ENCODE results near the gene SLC16A10. TPM values are rescaled to one million over a fixed set of nuclear protein-coding genes. Genes with fewer than 3 reads are reported as not detected.

Gene SLC16A10
- total RNA-seq, 4 donors from 2014 or later = 0.45 to 5.3 (median 0.70) TPM

DNA sequence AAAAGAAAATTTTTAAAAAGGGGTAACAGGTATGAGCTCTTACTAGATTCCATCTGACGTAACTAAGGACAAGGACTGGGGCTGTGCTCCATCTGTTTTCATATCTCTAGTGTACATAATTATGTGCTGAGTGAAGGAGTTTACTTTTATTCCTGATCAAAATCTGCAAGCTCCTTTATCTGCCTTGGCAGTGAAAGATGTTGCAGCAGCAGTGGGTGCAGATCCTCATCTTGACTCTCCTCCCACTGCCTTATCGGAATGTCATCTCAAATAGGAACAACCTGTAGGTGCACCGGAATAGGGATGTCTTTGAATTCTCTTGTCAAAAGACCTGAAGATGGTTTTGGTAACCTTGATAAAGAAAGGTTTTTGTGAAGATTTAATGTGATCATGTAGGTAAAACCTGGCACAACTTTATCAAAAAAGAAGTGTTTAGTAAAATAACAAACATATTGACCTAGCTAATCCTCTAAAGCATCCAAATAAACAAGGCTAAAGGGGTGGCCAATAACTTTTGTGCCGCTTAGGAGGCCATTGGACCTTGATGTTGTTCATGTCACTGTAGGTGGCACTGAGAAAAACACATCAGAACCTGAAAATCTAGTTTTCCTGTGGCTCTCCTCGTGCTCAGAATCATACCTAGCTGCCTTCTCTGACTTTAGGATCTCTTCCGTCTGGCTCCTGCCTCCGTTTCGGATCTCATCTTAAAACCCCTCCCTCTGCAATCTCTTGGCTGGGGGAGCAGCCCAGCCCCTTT is 19.0 kb upstream of the SLC16A10 start:
- Histone ChIP-seq H3K4me3 (no peak overlapping the region), H3K27me3 (no peaks in the 10 kb centered on the region), H3K4me1 (no peaks in the 10 kb centered on the region), H3K36me3 (no peaks in the 10 kb centered on the region), H3K9me3 (peaks cover 0 to 10% (median 7%) of the 10 kb centered on the region in 4 donors), H3K27ac (replicated peaks in 1 of 4) (no peak overlapping the region)
- DNase-seq (ENCODE audit: extremely low spot score) = no peak
- WGBS = 71% methylated on average over 8 of the region's 8 CpGs
- intact Hi-C loops (cut with DNase I) = no loop called here
- TF ChIP-seq, protein P1, sequence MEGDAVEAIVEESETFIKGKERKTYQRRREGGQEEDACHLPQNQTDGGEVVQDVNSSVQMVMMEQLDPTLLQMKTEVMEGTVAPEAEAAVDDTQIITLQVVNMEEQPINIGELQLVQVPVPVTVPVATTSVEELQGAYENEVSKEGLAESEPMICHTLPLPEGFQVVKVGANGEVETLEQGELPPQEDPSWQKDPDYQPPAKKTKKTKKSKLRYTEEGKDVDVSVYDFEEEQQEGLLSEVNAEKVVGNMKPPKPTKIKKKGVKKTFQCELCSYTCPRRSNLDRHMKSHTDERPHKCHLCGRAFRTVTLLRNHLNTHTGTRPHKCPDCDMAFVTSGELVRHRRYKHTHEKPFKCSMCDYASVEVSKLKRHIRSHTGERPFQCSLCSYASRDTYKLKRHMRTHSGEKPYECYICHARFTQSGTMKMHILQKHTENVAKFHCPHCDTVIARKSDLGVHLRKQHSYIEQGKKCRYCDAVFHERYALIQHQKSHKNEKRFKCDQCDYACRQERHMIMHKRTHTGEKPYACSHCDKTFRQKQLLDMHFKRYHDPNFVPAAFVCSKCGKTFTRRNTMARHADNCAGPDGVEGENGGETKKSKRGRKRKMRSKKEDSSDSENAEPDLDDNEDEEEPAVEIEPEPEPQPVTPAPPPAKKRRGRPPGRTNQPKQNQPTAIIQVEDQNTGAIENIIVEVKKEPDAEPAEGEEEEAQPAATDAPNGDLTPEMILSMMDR (IDR thresholded peaks at IDR 0.05) = no peak
- TF ChIP-seq EP300 (IDR thresholded peaks at IDR 0.05) (no peak), POLR2A (IDR thresholded peaks at IDR 0.05; ENCODE audit: low read depth) (no peak), POLR2AphosphoS5 (IDR thresholded peaks at IDR 0.05) (no peak)

DNA sequence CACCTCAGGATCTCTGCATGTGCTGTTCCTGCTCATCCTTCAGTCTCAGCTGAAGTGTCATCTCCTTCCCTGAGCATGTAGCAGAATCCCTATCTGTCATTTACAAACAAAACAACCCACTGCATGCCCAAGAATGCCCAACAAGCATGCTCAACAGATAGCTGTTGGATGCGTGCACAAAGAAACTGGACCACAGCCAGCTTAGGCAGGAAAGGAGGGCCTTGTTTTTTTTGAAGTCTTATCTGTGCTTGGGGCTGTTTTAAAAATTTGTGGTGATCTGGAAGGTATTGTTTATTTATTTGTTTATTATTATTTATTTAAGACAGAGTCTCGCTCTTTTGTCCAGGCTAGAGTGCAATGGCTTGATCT is 18.5 kb upstream of the SLC16A10 start:
- Histone ChIP-seq H3K9me3 (peaks cover 0 to 5% (median 3%) of the 10 kb centered on the region in 4 donors), H3K36me3 (no peaks in the 10 kb centered on the region), H3K27me3 (no peaks in the 10 kb centered on the region), H3K4me1 (no peaks in the 10 kb centered on the region), H3K27ac (replicated peaks in 1 of 4) (no peak overlapping the region), H3K4me3 (no peak overlapping the region)
- WGBS = 77% methylated on average over 2 of the region's 2 CpGs
- TF ChIP-seq, protein P1 (IDR thresholded peaks at IDR 0.05) = no peak
- TF ChIP-seq POLR2A (IDR thresholded peaks at IDR 0.05; ENCODE audit: low read depth) (no peak), POLR2AphosphoS5 (IDR thresholded peaks at IDR 0.05) (no peak), EP300 (IDR thresholded peaks at IDR 0.05) (no peak)
- intact Hi-C loops (cut with DNase I) = no loop called here
- no peak for DNase-seq (ENCODE audit: extremely low spot score)

DNA sequence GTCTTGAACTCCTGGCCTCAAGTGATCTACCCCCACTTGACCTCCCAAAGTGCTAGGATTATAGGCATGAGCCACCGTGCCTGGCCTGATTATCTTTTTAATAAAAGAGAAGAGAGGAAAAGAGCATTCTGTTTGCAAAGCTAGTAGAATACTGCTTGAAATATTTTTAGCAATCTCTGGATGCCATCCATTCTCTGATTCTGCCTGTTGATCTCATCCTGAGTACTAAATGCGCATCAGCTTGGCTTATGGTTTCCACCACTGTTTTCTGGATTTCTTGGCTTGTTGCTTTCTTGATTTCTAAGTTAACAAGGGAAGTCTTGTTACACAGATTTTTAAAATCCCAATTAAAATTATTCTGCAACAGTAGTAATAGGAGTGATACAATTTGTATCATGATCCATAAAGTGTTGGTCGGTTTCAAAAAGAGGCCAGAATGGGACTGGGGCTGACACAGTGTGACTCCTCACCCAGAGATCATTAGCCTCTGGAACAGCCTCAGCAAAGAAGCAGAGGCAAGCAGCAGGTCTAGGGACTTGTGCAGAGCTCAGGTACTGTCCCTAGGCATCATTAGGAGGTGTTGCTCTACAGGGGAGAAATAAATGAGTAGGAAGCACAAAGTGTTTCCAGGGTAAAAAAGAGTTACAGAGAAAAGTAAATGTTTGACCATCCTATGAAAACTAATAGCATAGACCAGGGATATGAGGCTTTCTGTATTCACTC is 17.8 kb upstream of the SLC16A10 start:
- no peaks in the 10 kb centered on the region for H3K27me3 ChIP-seq
- TF ChIP-seq, protein P1 (IDR thresholded peaks at IDR 0.05) = no peak
- TF ChIP-seq POLR2AphosphoS5 (IDR thresholded peaks at IDR 0.05) = no peak
- H3K27ac ChIP-seq (replicated peaks in 1 of 4) = no peak overlapping the region
- no peaks in the 10 kb centered on the region for H3K4me1 ChIP-seq
- no peaks in the 10 kb centered on the region for H3K9me3 ChIP-seq
- DNase-seq (ENCODE audit: extremely low spot score) = peak; percentile 50
- no peaks in the 10 kb centered on the region for H3K36me3 ChIP-seq
- intact Hi-C loops (cut with DNase I) = no loop called here
- 81% methylated on average over 3 of the region's 3 CpGs for WGBS
- no peak overlapping the region for H3K4me3 ChIP-seq

DNA sequence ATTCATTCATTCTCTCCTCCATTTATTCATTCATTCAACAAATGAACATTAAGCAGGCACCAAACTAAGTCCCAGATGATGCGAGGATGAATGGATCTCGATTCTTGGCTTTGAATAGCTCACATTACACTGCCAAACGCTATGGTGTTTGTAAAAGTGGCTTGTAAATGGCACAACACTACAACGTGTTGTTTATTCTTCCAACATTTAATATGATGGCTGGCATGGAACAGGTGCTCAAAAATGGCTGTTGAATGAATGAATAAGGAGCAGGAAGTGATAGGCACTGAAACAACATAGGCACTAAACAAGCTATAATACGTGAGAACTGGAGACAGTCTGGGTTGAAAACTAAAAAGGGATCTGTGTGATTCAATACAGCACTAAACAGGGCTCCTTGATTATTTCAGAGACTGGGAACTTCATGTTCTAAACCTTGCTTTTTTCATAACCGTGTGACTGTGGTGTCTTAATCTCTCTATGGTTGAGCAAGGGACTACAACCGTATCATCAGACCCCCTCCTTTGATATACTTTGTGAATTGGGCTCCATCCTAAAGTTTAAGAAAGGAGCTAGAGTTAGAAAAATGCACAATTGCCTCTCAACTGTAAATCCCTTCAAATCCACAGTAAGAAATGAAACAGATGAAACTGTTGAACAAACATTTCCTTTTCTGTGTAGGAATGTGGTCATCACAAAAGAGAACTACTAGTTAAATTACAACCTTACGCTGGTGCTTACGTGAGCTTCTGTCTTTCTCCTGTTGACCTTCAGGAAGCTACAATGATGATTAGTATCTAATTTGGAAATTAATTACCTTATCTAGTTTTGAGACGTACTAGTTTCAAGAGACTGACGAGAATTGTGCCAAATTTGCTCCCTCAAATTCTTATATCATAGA is 16.9 kb upstream of the SLC16A10 start:
- intact Hi-C loops (cut with DNase I) = no loop called here
- Histone ChIP-seq H3K27ac (replicated peaks in 1 of 4) (no peak overlapping the region), H3K36me3 (no peaks in the 10 kb centered on the region), H3K4me1 (no peaks in the 10 kb centered on the region), H3K4me3 (no peak overlapping the region), H3K27me3 (no peaks in the 10 kb centered on the region), H3K9me3 (no peaks in the 10 kb centered on the region)
- TF ChIP-seq, protein P1 (IDR thresholded peaks at IDR 0.05) = no peak
- TF ChIP-seq EP300 (IDR thresholded peaks at IDR 0.05) (no peak), POLR2A (IDR thresholded peaks at IDR 0.05; ENCODE audit: low read depth) (no peak), POLR2AphosphoS5 (IDR thresholded peaks at IDR 0.05) (no peak)
- DNase-seq (ENCODE audit: extremely low spot score) = peak; percentile 26
- WGBS = 60% methylated on average over 11 of the region's 11 CpGs
